Panc1 (cell line): ENCODE measurements around the gene LDLRAD4. TPM values are rescaled to one million over a fixed set of nuclear protein-coding genes. Genes with fewer than 3 reads are reported as not detected.

Experiments
- ATAC-seq: fragments of 200-7000 bp; cut with Tn5 transposase; 2 replicates; pipeline ENCODE4 v1.9.1; 2020; ENCODE audit warnings: mild to moderate bottlenecking, moderate library complexity
- BruUV-seq: library from RNA; stranded (reverse); fragments of 400-500 nt; replicated peaks from 2 replicates; lab custom pipeline; 2021; lab: Mats Ljungman, UMichigan
- CTCF ChIA-PET: fragments of 300-600 bp; sonication (Branson Sonifier 250); formaldehyde crosslinking; loops from one replicate; lab custom pipeline; 2022; ENCODE audit warnings: antibody characterized with exemption; lab: Charles Lee
- POLR2A ChIA-PET: fragments of 300-600 bp; sonication (Branson Sonifier 250); formaldehyde crosslinking; loops from one replicate; lab custom pipeline; 2022; ENCODE audit warnings: antibody characterized with exemption; lab: Charles Lee
- DNase-seq: peaks from one replicate; pipeline ENCODE4 v3.0.0-alpha.2; 2010; ENCODE audit warnings: low read depth, low spot score
- H3K27ac ChIP-seq: 2 replicates; pipeline ENCODE4 v1.5.1; 2011; ENCODE audit warnings: mild to moderate bottlenecking, low read length, inconsistent platforms
- H3K27me3 ChIP-seq: fragments of 200-500 bp; sonication (Bioruptor generic); 2 replicates; pipeline ENCODE4 v1.6.0; 2014; ENCODE audit warnings: low read length, inconsistent platforms; ENCODE audit not compliant: control insufficient read depth, insufficient read depth
- H3K36me3 ChIP-seq: fragments of 200-500 bp; sonication (Bioruptor generic); 2 replicates; pipeline ENCODE4 v1.5.1; 2014; ENCODE audit warnings: inconsistent platforms, mild to moderate bottlenecking, low read length, moderate library complexity; ENCODE audit not compliant: control insufficient read depth, insufficient read depth
- H3K4me1 ChIP-seq: 2 replicates; pipeline ENCODE4 v1.5.1; 2011; ENCODE audit warnings: inconsistent platforms, mild to moderate bottlenecking, low read length, moderate library complexity; ENCODE audit not compliant: control insufficient read depth, insufficient read depth
- H3K4me3 ChIP-seq, 2 experiments: 2 replicates each; pipeline ENCODE4 v1.5.1; 2011 to 2012; ENCODE audit warnings: low read depth in 2 of 2, low read length in 2 of 2, mild to moderate bottlenecking in 2 of 2, inconsistent platforms in 1 of 2, moderate library complexity in 1 of 2
- H3K9me3 ChIP-seq: fragments of 200-500 bp; sonication (Bioruptor generic); 2 replicates; pipeline ENCODE4 v1.5.1; 2014; ENCODE audit warnings: low read depth, mild to moderate bottlenecking, inconsistent platforms, low read length, moderate library complexity; ENCODE audit not compliant: control insufficient read depth, insufficient read depth
- CTCF ChIP-seq: fragments of 450-650 bp; IDR thresholded peaks from 2 replicates; pipeline ENCODE4 v1.5.1; 2017; ENCODE audit warnings: mild to moderate bottlenecking
- POLR2AphosphoS5 ChIP-seq: IDR thresholded peaks from 2 replicates; pipeline ENCODE4 v1.6.1; 2012; ENCODE audit warnings: mild to moderate bottlenecking, low read depth, low read length, moderate library complexity
- REST ChIP-seq, 2 experiments: IDR thresholded peaks; 2 replicates each; pipeline ENCODE4 v1.6.1; 2011 to 2012; ENCODE audit warnings: low read depth in 2 of 2, control low read depth in 1 of 2, low read length in 1 of 2, mild to moderate bottlenecking in 1 of 2, moderate library complexity in 1 of 2; ENCODE audit not compliant: insufficient read depth in 1 of 2
- SIN3A ChIP-seq: IDR thresholded peaks from 2 replicates; pipeline ENCODE4 v1.6.1; 2012; ENCODE audit warnings: low read depth, mild to moderate bottlenecking, low read length, moderate library complexity, borderline replicate concordance; ENCODE audit not compliant: insufficient read depth
- TCF7L2 ChIP-seq: IDR thresholded peaks from 2 replicates; pipeline ENCODE4 v1.6.1; 2011; ENCODE audit warnings: mild to moderate bottlenecking, low read depth, low read length, inconsistent platforms
- in situ Hi-C: cut with HindIII; loops from 2 replicates; pipeline ENCODE4 v1.10.0; 2016; ENCODE audit warnings: low sequenced_read_pairs, low pct_unique_long_range_greater_than_20kb
- intact Hi-C: fragments of 100-400 bp; cut with micrococcal nuclease; formaldehyde crosslinking; loops from one replicate; pipeline ENCODE4 v1.10.0; 2022; ENCODE audit not compliant: unreplicated experiment
- total RNA-seq: library from RNA; stranded (reverse); gene quantifications from one replicate; pipeline ENCODE4 v1.2.1, GENCODE V29; 2021; ENCODE audit not compliant: unreplicated experiment

LDLRAD4 gene
- total RNA-seq, 1 experiment from 2014 or later, result 0.28 TPM

DNA sequence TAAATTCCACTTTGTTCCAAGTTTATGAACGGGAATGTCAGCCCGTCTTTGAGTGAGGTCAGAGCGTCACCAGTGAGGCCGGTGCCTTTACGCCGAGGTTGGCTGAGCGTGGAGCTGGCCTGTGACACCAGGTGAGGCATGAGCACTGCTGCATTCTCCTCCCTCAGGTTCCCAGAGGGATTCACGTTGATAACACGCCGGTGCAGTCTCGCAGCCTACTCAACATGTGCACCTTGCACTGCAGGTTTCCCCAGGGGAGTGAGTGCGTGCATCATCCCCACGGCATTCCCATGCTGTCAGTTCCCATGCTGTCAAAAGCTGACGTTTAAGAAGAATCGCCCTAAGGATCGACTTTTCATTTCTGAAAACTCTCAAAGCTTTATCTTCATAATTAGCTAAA lies 213.3 kb downstream of the LDLRAD4 start:
- DNase-seq (no peak), ATAC-seq (no peak)
- in situ Hi-C loops, result no loop called here
- no peak overlapping the region for H3K27ac ChIP-seq
- intact Hi-C loops, result no loop called here
- POLR2A ChIA-PET, result no interaction called here
- H3K36me3 ChIP-seq, result no peaks in the 10 kb centered on the region
- H3K9me3 ChIP-seq, result no peaks in the 10 kb centered on the region
- no peaks in the 10 kb centered on the region for H3K4me1 ChIP-seq
- no TSS peak for BruUV-seq
- H3K4me3 ChIP-seq, result no peak overlapping the region
- CTCF ChIA-PET, result no interaction called here
- 0 out of 2 replicates have a peak, but pooled peaks cover 2% of the 10 kb centered on the region for H3K27me3 ChIP-seq
- TF ChIP-seq TCF7L2 (no peak), REST (IDR thresholded peaks at IDR 0.05; ENCODE audit: insufficient read depth in 1 of 2, low read depth in 2 of 2, low read length in 1 of 2) (no peak), SIN3A (no peak), POLR2AphosphoS5 (no peak), CTCF (no peak)

- no peak overlapping the region for H3K27ac ChIP-seq
- H3K4me3 ChIP-seq, result no peak overlapping the region
- ChIA-PET CTCF (no interaction called here), POLR2A (no interaction called here)
- TF ChIP-seq TCF7L2 (no peak), SIN3A (no peak), POLR2AphosphoS5 (no peak), CTCF (no peak), REST (IDR thresholded peaks at IDR 0.05; ENCODE audit: insufficient read depth in 1 of 2, low read depth in 2 of 2, low read length in 1 of 2) (no peak)
- no TSS peak for BruUV-seq
- ATAC-seq (no peak), DNase-seq (no peak)
- intact Hi-C loops, result no loop called here
- no peaks in the 10 kb centered on the region for H3K9me3 ChIP-seq
- H3K36me3 ChIP-seq, result no peaks in the 10 kb centered on the region
- H3K4me1 ChIP-seq, result no peaks in the 10 kb centered on the region
- in situ Hi-C loops, result no loop called here
- 0 out of 2 replicates have a peak, but pooled peaks cover 2% of the 10 kb centered on the region for H3K27me3 ChIP-seq
Measured at GRCh38 chr18:13433125-13433524, 214.6 kb downstream of the LDLRAD4 start.
